Middle frontal gyrus (tissue), 1 donor: ENCODE data around the gene SMIM5.
"Not testable (repeated sequence)": the region's sequence is repeated elsewhere in the genome, so short reads cannot be mapped to it uniquely, and the experiment has no call there.

ENCODE experiments used
- DNase-seq: peaks from one replicate; pipeline ENCODE4 v3.0.0-alpha.2; 2015; ENCODE audit warnings: low spot score; ENCODE audit errors: extremely low spot score

Gene SMIM5

GRCh38 chr17:75624714-75625345, 8.4 kb upstream of the SMIM5 start:
- DNase-seq = no peak

DNA sequence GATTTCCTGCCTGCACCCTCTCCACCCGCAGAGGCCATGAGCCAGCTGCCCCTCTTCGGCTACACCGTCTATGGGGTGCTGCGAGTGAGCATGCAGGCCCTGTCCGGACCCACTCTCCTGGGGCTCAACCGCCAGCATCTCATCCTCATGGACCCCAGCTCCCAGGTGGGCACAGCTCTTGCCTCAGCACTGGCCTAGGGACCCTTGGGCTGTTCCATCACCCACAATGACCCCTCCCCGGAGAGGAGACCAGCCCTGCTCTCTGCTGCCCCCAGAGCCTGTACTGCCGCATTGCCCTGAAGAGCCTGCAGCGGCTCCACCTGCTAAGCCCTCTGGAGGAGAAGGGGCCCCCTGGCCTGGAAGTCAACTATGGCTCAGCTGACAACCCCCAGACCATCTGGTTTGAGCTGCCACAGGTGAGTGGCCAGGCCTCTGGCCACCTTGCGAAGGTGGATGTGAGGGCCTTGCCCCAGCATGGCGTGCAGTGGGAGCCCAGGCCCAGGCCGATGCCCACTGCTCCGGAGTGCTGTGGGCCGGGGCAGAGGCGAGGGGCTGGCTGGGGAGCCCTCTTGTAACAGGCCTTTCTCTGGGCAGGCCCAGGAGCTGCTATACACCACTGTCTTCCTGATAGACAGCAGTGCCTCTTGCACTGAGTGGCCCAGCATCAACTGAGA, 7.3 kb upstream of the SMIM5 start:
- DNase-seq = no peak

DNA sequence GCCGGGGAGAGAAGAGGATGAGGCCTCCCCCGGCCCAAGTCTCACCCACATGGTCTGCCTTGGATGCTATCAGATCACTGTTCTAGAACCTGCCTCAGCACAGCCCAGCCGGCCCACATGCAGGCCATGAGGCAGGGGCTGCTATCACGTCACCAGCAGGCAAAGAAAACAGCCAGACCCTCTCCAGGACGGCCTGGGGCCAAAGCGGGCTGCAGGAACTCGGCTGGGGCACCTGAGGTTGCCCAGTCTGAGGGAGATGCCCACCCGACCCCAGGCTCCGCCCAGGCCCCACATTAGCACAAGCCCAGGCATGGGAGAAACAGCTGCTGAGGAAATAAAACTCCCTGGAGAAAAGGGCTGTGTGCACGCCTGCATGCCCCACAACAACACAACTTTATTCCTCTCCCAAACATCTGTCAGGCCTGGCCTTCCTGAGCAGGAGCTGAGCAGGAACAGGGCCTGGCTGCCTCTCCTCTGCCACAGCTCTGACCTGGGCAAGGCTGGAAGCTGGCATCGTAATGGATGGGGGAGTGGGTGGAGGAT, 6.7 kb upstream of the SMIM5 start:
- no peak for DNase-seq

DNA sequence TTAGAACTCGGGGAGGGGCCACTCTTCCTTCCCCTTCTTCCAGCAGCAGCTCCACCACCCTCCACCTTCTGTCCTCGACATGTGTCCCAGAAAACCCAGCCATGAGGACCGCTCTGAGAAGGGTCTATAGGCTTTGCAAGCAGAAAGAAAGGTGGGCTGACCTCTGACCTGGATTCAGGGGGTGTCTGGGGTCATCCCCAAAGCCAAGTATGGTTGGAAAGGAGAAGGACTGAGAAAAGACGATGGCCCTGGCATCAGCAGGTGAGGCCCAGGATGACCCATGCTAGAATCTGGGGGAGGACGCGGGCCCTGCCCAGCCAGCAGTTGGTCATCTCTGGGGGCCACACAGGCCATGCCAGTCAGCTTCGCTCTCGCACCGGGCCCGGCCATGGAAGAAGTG, 6.1 kb upstream of the SMIM5 start:
- no peak for DNase-seq

DNA sequence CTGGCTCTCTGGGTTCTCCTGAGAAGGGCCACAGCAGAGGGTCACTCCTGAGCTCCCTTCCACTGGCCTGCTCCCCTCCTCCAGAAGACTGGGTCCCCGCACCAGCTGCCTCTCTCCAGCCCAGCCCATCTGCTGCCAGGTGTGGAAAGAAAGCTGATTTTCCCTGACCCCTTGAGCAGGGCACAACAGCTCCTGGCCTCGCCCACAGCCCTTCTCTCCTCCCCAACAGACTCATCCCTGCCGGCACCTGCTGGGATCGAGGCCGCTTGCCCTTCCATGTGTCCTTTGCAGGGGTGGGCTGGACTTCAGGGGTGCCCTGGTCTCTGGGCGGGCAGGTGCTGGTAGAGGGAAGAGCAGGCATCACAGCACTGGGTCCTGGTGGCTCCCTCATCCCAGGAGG, 4.8 kb upstream of the SMIM5 start:
- no peak for DNase-seq

- DNase-seq = no peak
Measured at GRCh38 chr17:75629157-75629556, 4.1 kb upstream of the SMIM5 start.

- no peak for DNase-seq
Measured at GRCh38 chr17:75630071-75630917, 2.9 kb upstream of the SMIM5 start.

DNA sequence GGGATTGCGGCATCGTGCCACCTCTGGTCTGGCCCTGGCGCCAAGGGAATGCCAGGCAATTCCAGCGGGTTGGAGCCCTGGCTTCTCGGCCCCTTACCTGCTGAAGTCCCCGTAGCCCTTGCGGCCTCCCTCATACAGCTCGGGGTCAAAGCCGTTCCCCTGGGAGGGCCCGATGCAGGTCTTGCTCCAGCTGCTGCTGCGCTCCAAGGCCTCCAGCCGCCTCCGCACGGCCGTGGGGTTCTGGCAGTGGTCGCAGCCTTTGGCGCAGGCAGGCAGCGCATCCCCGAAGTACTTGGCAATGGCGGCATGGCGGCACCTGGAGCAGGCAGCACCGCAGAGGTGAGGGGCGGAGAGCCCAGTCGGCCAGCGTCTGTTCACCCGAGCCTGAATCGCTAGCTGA, 1.9 kb upstream of the SMIM5 start:
- no peak for DNase-seq

DNA sequence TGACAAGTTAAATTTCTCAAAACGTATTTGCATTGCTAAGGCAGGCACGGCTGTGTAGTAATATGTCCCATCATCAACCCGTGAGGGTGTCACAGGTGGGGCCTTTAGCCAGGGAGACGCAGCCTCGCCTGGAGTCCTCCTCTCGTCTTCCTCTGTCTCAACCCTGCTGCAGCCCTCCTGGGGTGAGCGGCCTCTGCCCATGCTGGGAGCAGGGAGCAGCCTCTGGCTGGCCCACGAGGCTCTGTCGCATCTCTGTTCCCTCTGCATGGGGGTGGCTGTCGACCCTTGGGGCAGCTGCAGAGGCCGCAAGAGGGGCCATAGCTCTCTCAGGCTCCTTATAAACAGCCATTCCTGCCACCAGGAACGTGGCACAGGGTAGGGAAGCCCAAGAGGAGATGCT, 806 bp upstream of the SMIM5 start:
- no peak for DNase-seq

DNA sequence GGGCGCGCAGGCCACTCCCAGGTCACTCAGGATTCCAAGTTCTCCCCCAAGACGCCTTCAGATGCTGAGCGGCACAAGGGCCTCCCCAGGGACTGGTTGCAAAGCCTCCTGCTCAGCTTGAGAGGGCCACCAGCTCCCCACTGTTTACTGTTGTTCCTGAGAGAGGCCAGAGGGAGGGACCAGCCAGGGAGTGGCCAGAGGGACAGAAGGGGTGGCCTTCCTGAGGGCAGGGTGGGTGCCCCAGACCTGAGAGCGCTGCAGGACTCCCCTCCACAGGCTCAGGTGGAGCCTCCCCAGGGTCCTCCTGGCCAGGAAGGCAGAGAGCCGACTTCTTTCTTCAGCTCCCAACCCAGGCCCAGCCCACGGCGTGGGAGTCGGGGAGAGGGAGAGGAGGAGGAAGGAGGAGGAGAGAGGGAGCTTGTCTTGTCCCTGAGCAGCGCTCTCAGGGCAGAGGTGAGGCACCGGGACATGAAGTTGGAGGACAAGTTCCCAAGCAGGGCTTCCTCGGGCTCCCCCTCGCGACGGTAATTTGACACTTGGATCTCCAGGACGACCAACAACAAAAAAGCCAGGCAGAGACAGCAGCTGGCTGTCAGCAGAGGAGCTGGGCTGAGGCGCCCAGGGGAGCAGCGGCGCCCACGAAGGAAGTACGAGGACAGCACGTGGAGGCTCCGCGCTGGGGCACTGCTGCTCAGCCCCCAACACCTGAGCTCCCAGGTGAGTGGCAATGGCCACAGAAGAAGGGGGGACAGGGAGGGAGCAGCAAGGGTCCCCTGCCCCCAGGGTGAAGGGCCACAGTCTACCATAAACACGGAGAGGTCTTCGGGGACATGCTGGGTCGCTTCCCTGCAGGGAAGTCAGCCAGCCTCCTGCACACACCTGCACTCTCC, 497 bp downstream of the SMIM5 start:
- DNase-seq = peak; percentile 61

- DNase-seq = no peak
Measured at GRCh38 chr17:75634376-75634740, 1.1 kb downstream of the SMIM5 start.

GRCh38 chr17:75634754-75635609, 1.7 kb downstream of the SMIM5 start:
- no peak for DNase-seq

DNA sequence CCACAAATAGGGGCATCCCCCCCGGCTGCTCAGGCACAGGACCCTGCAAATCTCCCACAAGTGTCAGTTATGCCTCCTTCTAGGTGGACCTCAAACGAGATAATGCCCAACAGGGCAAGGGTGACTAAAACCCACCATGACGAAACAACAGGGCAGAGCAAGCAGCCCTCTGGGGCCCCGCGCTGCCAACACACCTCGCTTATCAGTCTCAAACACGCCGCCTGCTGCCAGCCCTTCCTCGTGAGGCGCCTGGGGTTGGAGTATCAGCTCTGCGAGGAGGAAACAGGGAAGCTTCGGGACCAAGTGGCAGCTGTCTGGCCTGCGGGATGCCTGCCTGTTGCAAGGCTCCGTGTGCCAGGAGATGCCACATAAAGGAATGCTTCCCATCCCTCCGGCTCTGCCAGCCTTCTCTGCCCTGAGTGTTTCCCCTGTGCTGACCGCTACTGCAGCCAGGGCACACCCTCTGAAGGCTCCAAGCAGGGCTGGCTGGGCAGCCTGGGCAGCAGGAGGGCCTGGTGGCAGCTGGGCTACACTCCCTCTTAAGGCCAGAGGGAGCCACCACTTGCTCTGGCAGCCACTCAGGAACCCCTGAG, 2.5 kb downstream of the SMIM5 start:
- DNase-seq = no peak

DNA sequence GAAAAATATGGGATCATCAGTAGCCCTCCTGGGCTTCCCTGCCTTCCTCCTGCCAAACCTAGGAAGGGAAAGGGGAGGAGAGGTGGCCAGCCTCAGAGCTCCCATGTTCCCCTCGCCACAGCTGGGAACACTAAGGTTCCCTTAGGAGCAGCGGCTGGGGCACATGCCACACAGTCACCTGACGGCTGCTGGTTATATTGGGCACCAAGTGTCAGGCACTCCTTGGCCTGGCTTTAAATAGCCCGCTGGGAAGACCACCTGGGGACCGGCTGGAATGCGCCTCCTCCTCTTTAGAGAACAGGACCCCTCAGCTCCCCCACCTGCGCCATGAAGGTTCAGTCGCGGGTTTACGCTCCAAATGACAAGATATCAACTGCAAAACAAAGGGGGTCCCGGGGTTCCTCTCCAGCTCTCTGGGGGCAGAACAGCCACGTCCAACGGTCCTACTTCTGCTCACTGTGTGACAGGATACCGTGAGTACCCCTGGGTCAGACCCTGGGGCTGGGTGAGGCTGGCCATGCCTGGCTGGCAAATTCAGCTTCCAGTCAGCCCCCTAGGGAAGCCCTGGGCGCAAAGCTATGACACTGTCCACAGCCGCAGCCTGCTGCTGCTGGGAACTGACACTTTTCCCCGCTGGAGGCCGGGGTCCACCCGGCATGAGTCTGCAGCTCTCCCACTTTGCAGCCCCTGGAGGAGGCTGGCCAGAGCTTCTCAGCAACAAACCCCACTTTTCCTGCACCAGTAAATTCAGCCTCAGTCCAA, 3.3 kb downstream of the SMIM5 start:
- DNase-seq = no peak

GRCh38 chr17:75637143-75637538, 3.9 kb downstream of the SMIM5 start:
- DNase-seq = no peak

DNA sequence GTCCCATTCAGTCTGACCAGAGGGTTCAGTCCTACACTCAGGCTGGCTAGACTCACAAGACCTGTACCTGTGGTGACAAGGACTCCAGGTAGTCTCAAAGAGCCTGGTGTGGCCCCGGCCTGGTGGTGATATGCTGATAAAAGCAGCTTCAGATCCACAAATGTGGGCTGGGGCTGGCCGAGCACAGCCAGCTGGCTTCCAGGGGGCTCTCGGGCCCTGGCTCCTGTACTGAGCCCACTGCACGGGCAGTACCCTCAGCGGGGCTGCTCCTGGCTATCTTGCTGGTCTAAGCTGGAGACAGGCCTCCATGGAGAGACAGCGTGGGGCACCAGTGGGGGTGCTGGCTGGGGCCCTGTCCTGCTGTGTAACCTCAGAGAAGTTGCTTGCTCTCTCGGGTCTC, 4.3 kb downstream of the SMIM5 start:
- no peak for DNase-seq

DNA sequence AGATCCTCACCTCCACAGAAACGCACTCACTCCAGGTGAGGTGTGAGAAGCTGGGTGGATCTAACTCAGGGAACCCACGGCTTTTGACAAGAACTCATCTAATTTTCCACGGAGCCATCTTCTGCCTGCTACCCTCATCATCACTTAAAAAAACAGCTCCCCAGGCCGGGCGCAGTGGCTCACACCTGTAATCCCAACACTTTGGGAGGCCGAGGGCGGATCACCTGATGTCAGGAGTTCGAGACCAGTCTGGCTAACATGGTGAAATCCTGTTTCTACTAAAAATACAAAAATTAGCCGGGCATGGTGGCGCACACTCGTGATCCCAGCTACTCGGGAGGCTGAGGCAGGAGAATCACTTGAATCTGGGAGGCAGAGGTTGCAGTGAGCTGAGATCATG, 4.8 kb downstream of the SMIM5 start:
- not testable (repeated sequence) for DNase-seq

DNA sequence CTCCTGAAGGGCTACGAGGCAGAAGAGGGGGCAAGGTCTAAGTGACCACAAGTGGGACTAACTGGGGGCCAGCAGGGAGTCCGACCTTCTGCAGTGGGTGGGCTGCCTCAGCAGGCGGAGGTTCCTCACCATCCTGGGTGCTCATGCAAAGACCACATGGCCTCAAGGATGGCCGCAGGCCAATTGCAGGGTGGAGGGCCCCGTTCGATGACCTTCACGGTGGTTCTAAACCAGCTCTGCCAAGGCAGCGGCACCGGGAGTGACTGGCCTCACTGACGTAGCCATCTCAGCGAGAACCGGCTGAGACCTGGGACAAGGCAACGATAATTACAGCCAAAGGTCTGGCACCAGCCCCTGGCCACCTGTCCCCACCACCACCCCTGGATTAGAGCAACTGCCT, 5.7 kb downstream of the SMIM5 start:
- no peak for DNase-seq

DNA sequence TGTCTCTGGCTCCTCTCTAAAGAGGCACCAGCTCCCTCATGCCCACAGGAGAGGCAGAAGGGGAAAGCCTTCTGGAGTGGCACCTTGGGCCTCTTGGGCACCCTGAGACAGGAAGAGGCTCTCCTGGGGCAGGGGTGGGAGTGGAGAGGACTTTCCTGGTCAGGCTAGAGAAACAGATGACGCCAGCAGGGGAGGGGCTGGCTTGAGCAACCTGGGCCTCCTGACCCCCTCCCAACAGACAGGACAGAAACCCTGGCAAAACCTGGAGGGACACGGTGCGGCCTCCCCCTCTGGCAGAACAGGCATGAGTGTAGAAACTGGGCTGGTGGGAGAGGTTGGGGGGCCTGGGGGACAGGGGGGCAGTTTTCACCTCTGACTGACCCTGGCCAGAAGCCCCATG, 6.1 kb downstream of the SMIM5 start:
- no peak for DNase-seq
